ENCODE data around the gene CYP27A1.

Gene CYP27A1

DNA sequence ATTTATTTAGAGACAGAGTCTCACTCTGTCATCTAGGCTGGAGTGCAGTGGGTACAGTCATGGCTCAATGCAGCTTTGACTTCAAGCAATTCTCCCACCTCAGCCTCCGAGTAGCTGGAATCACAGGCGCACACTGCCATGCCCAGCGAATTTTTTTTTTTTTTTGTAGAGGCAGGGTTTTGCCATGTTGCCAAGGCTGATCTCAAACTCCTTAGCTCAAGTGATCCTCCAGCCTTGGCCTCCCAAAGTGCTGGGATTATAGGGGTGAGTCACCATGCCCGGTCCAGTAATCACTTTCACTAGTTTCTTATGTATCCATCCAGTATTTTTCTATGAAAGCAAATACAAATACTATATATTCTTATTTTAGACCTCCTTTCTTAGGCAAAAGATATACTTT is 25.7 kb downstream of the CYP27A1 start:
- no peak overlapping the region for H3K4me3 ChIP-seq (ENCODE audit: control insufficient read depth, low read depth, low read length)
- TF ChIP-seq, protein P1, sequence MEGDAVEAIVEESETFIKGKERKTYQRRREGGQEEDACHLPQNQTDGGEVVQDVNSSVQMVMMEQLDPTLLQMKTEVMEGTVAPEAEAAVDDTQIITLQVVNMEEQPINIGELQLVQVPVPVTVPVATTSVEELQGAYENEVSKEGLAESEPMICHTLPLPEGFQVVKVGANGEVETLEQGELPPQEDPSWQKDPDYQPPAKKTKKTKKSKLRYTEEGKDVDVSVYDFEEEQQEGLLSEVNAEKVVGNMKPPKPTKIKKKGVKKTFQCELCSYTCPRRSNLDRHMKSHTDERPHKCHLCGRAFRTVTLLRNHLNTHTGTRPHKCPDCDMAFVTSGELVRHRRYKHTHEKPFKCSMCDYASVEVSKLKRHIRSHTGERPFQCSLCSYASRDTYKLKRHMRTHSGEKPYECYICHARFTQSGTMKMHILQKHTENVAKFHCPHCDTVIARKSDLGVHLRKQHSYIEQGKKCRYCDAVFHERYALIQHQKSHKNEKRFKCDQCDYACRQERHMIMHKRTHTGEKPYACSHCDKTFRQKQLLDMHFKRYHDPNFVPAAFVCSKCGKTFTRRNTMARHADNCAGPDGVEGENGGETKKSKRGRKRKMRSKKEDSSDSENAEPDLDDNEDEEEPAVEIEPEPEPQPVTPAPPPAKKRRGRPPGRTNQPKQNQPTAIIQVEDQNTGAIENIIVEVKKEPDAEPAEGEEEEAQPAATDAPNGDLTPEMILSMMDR (conservative IDR thresholded peaks at IDR 0.05; ENCODE audit: control insufficient read depth, insufficient read depth, low read depth, low read length), result no peak
- peak; percentile 20 for DNase-seq (ENCODE audit: low read depth)

DNA sequence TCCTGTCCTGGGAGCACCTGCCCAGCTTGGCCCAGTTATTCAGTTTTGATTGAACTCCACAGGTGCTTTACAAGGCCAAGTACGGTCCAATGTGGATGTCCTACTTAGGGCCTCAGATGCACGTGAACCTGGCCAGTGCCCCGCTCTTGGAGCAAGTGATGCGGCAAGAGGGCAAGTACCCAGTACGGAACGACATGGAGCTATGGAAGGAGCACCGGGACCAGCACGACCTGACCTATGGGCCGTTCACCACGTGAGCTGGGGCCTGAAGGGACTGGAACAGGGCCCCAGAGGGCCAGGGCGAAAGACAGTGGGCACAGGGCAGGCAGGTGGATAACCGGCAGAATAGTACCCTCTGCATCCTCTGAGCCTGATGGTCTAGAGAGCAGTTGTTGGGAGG is 27.6 kb downstream of the CYP27A1 start:
- TF ChIP-seq, protein P1 (conservative IDR thresholded peaks at IDR 0.05; ENCODE audit: control insufficient read depth, insufficient read depth, low read depth, low read length), result no peak
- H3K4me3 ChIP-seq (ENCODE audit: control insufficient read depth, low read depth, low read length), result no peak overlapping the region
- no peak for DNase-seq (ENCODE audit: low read depth)

DNA sequence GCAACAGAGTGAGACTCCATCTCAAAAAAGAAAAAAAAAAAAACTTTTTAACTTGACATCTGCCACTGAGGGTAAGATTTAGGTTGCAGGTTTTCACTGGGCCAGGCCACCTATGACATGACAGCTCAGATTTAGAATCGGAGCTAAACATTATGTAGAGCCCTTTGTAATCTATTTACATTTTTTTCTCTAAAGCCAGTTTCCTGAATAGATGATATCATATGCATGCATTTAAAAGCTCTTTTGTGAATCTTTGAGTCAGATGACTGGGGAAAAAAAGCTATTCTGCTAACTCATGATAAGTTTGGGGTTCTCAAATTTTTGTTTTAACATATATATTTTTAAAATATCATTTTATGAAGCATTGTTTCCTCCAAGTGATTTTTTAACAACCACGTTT is 28.3 kb downstream of the CYP27A1 start:
- no peak for DNase-seq (ENCODE audit: low read depth)
- TF ChIP-seq, protein P1 (conservative IDR thresholded peaks at IDR 0.05; ENCODE audit: control insufficient read depth, insufficient read depth, low read depth, low read length), result no peak
- no peak overlapping the region for H3K4me3 ChIP-seq (ENCODE audit: control insufficient read depth, low read depth, low read length)

DNA sequence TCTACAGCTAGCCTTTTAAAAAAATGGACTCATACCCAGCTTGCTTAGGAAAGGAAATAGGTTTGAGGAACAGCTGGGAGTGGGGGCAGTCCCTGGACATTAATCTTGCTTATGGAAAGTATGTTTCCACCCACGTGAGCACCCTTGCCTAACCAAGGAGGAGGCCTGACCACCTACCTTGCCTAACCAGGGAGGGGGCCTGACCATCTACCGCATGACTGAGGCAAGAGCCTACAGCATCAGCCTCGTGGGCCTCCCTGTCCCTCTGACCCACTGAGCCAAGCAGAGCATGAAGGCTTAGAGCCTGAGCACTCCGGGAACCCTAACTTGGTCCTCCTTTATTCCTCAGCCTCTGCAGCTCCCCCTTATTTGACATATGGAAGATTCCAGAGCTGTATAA is 29.4 kb downstream of the CYP27A1 start:
- DNase-seq (ENCODE audit: low read depth), result peak; percentile 37
- TF ChIP-seq, protein P1 (conservative IDR thresholded peaks at IDR 0.05; ENCODE audit: control insufficient read depth, insufficient read depth, low read depth, low read length), result no peak
- H3K4me3 ChIP-seq (ENCODE audit: control insufficient read depth, low read depth, low read length), result no peak overlapping the region

DNA sequence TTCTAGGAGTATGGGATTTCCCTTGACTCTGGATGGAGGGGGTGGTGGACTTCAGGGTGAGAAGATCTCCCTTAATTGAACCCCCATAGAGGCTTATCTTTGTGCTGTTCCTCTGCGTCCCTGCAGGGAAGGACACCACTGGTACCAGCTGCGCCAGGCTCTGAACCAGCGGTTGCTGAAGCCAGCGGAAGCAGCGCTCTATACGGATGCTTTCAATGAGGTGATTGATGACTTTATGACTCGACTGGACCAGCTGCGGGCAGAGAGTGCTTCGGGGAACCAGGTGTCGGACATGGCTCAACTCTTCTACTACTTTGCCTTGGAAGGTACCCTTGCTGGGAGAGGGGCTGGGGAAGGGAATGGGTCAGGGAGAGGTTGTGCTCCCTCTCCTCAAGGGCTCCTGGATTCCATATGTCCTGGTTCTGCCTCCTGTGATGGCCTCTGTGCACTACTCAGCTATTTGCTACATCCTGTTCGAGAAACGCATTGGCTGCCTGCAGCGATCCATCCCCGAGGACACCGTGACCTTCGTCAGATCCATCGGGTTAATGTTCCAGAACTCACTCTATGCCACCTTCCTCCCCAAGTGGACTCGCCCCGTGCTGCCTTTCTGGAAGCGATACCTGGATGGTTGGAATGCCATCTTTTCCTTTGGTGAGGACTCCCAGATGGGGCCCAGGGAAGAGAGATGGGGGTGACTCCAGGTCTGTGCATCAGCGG is 30.3 kb downstream of the CYP27A1 start:
- TF ChIP-seq, protein P1 (conservative IDR thresholded peaks at IDR 0.05; ENCODE audit: control insufficient read depth, insufficient read depth, low read depth, low read length), result no peak
- no peak overlapping the region for H3K4me3 ChIP-seq (ENCODE audit: control insufficient read depth, low read depth, low read length)
- DNase-seq (ENCODE audit: low read depth), result no peak

DNA sequence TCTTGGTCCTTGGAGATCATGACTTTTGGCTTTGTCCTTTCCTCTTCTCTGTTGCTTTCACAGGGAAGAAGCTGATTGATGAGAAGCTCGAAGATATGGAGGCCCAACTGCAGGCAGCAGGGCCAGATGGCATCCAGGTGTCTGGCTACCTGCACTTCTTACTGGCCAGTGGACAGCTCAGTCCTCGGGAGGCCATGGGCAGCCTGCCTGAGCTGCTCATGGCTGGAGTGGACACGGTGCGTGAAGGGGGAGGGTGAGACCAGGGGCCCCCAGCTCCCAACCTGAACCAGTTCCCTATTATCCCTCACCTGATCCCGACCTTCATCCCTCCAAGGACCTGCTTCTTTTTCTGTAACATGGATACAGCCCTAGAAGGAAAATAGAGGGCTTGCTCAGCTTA is 30.9 kb downstream of the CYP27A1 start:
- TF ChIP-seq, protein P1 (conservative IDR thresholded peaks at IDR 0.05; ENCODE audit: control insufficient read depth, insufficient read depth, low read depth, low read length), result no peak
- H3K4me3 ChIP-seq (ENCODE audit: control insufficient read depth, low read depth, low read length), result no peak overlapping the region
- DNase-seq (ENCODE audit: low read depth), result no peak
